ENCODE measurements around the gene C17orf100. TPM values are rescaled to one million over a fixed set of nuclear protein-coding genes. Genes with fewer than 3 reads are reported as not detected.

Gene C17orf100
- total and polyA plus RNA-seq, 2 donors (not counting 1 experiment from before 2014, with no cell fraction given): 0.33 to 1.5 TPM

- Histone ChIP-seq H4K20me1 (ENCODE audit: control insufficient read depth, extremely low read depth, insufficient read depth, low read length) (no peaks in the 10 kb centered on the region), H3K9ac (ENCODE audit: insufficient read depth, low read length) (no peak overlapping the region), H3K27ac (ENCODE audit: insufficient read depth, low read length) (no peak overlapping the region), H2AFZ (ENCODE audit: low read length) (no peak overlapping the region), H3K9me3 (ENCODE audit: control insufficient read depth, insufficient read depth, low read depth, low read length) (no peaks in the 10 kb centered on the region), H3K4me2 (ENCODE audit: extremely low read depth, insufficient read depth, low read length) (no peak overlapping the region), H3K36me3 (ENCODE audit: control insufficient read depth, insufficient read depth, low read length) (no peaks in the 10 kb centered on the region), H3K79me2 (ENCODE audit: control insufficient read depth, insufficient read depth, low read length) (no peaks in the 10 kb centered on the region), H3K4me3 (replicated peaks in 1 of 4; ENCODE audit: control extremely low read depth in 1 of 4, insufficient read depth in 1 of 4, low read depth in 3 of 4, low read length in 4 of 4) (no peak overlapping the region), H3K27me3 (ENCODE audit: control insufficient read depth, insufficient read depth, low read length) (peaks cover 7% of the 10 kb centered on the region), H3K4me1 (ENCODE audit: control insufficient read depth, extremely low read depth, insufficient read depth, low read length) (no peaks in the 10 kb centered on the region)
- DNase-seq (ENCODE audit: low read depth in 2 of 2): no peak
- TF ChIP-seq, protein P1, sequence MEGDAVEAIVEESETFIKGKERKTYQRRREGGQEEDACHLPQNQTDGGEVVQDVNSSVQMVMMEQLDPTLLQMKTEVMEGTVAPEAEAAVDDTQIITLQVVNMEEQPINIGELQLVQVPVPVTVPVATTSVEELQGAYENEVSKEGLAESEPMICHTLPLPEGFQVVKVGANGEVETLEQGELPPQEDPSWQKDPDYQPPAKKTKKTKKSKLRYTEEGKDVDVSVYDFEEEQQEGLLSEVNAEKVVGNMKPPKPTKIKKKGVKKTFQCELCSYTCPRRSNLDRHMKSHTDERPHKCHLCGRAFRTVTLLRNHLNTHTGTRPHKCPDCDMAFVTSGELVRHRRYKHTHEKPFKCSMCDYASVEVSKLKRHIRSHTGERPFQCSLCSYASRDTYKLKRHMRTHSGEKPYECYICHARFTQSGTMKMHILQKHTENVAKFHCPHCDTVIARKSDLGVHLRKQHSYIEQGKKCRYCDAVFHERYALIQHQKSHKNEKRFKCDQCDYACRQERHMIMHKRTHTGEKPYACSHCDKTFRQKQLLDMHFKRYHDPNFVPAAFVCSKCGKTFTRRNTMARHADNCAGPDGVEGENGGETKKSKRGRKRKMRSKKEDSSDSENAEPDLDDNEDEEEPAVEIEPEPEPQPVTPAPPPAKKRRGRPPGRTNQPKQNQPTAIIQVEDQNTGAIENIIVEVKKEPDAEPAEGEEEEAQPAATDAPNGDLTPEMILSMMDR (conservative IDR thresholded peaks at IDR 0.05 in 1 of 2, IDR thresholded peaks at IDR 0.05 in 1 of 2; ENCODE audit: low read depth in 1 of 2, low read length in 2 of 2): no peak
- TF ChIP-seq EZH2 (IDR thresholded peaks at IDR 0.05; ENCODE audit: low read length, missing control alignments): no peak
Measured at GRCh38 chr17:6668219-6668618, 16.7 kb downstream of the C17orf100 start.

DNA sequence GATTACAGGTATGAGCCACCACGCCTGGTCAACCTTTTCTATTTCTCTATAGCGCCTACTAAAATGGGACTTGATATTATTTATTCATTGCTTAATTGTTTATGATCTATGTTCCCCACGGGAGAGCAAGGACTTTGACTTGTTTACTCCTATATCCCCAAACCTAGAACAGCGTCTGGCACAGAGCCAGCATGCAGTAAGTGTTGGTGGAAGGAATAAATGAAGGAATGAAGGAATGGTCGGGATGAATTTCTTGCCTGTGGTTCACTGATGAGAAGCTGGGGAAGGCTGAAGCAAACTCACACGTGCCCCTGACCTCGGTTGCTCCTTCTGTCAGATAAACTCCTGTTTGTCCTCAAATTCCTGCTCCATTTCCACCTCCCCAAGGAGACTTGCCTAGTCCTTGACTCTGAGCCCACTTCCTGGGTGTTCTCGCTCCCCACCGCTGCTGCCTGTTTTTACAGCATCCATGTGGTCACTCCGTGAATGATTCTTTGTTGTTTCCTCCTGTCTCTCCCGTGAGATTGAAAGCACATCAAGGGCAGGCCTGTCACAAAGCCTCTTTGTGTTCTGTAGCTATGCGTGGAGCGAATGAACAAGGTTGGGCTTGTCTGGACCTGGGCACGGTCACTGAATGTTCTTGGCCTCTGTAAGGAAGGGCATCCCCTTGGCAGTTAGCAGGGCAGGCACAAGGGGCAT, 17.3 kb downstream of the C17orf100 start:
- Histone ChIP-seq H2AFZ (ENCODE audit: low read length) (no peak overlapping the region), H3K9ac (ENCODE audit: insufficient read depth, low read length) (no peak overlapping the region)
- TF ChIP-seq, protein P1 (conservative IDR thresholded peaks at IDR 0.05 in 1 of 2, IDR thresholded peaks at IDR 0.05 in 1 of 2; ENCODE audit: low read depth in 1 of 2, low read length in 2 of 2): no peak
- no peak for TF ChIP-seq EZH2 (IDR thresholded peaks at IDR 0.05; ENCODE audit: low read length, missing control alignments)

GRCh38 chr17:6669479-6670212, 18.1 kb downstream of the C17orf100 start:
- Histone ChIP-seq H3K4me2 (ENCODE audit: extremely low read depth, insufficient read depth, low read length) (no peak overlapping the region), H3K79me2 (ENCODE audit: control insufficient read depth, insufficient read depth, low read length) (no peaks in the 10 kb centered on the region), H3K9me3 (ENCODE audit: control insufficient read depth, insufficient read depth, low read depth, low read length) (no peaks in the 10 kb centered on the region), H3K36me3 (ENCODE audit: control insufficient read depth, insufficient read depth, low read length) (no peaks in the 10 kb centered on the region), H4K20me1 (ENCODE audit: control insufficient read depth, extremely low read depth, insufficient read depth, low read length) (no peaks in the 10 kb centered on the region), H3K27me3 (ENCODE audit: control insufficient read depth, insufficient read depth, low read length) (peaks cover 7% of the 10 kb centered on the region), H2AFZ (ENCODE audit: low read length) (no peak overlapping the region), H3K9ac (ENCODE audit: insufficient read depth, low read length) (no peak overlapping the region), H3K27ac (ENCODE audit: insufficient read depth, low read length) (no peak overlapping the region), H3K4me1 (ENCODE audit: control insufficient read depth, extremely low read depth, insufficient read depth, low read length) (no peaks in the 10 kb centered on the region), H3K4me3 (replicated peaks in 1 of 4; ENCODE audit: control extremely low read depth in 1 of 4, insufficient read depth in 1 of 4, low read depth in 3 of 4, low read length in 4 of 4) (no peak overlapping the region)
- TF ChIP-seq, protein P1 (conservative IDR thresholded peaks at IDR 0.05 in 1 of 2, IDR thresholded peaks at IDR 0.05 in 1 of 2; ENCODE audit: low read depth in 1 of 2, low read length in 2 of 2): no peak
- no peak for TF ChIP-seq EZH2 (IDR thresholded peaks at IDR 0.05; ENCODE audit: low read length, missing control alignments)
- no peak for DNase-seq (ENCODE audit: low read depth in 2 of 2)

More for the DNA sequence above, 17.3 kb downstream of the C17orf100 start:
- Histone ChIP-seq H3K4me3 (replicated peaks in 1 of 4; ENCODE audit: control extremely low read depth in 1 of 4, insufficient read depth in 1 of 4, low read depth in 3 of 4, low read length in 4 of 4) (no peak overlapping the region), H3K79me2 (ENCODE audit: control insufficient read depth, insufficient read depth, low read length) (no peaks in the 10 kb centered on the region), H3K4me2 (ENCODE audit: extremely low read depth, insufficient read depth, low read length) (no peak overlapping the region), H3K36me3 (ENCODE audit: control insufficient read depth, insufficient read depth, low read length) (no peaks in the 10 kb centered on the region), H3K27me3 (ENCODE audit: control insufficient read depth, insufficient read depth, low read length) (peaks cover 7% of the 10 kb centered on the region), H3K9me3 (ENCODE audit: control insufficient read depth, insufficient read depth, low read depth, low read length) (no peaks in the 10 kb centered on the region), H3K27ac (ENCODE audit: insufficient read depth, low read length) (no peak overlapping the region), H3K4me1 (ENCODE audit: control insufficient read depth, extremely low read depth, insufficient read depth, low read length) (no peaks in the 10 kb centered on the region), H4K20me1 (ENCODE audit: control insufficient read depth, extremely low read depth, insufficient read depth, low read length) (no peaks in the 10 kb centered on the region)
- no peak for DNase-seq (ENCODE audit: low read depth in 2 of 2)
